Pancreas (tissue), 10 donors: ENCODE results near the gene PPP3R1. TPM values are rescaled to one million over a fixed set of nuclear protein-coding genes. Genes with fewer than 3 reads are reported as not detected.

Experiments used
- ATAC-seq, 4 donors: fragments of 200-7000 bp; cut with Tn5 transposase; one replicate each; pipeline versions ENCODE4 v1.8.0 to v1.9.1; 2020; ENCODE audit warnings: mild to moderate bottlenecking in 4 of 4, moderate library complexity in 4 of 4
- DNase-seq, 6 donors: peaks; one replicate each; pipeline ENCODE4 v3.0.0-alpha.2; 2020
- FAIRE-seq: peaks from 2 replicates; lab custom pipeline; 2012; peaks lifted over from hg19 to GRCh38; lab: Jason Lieb, UNC
- H3K27ac ChIP-seq, 4 donors: fragments of 200-600 bp; sonication (generic); 1 replicate in 3 of 4; 2 replicates in 1 of 4; pipeline versions ENCODE4 v1.5.0 to v1.8.0; 2020
- H3K27me3 ChIP-seq, 4 donors: fragments of 200-600 bp; one replicate each; pipeline ENCODE4 v1.8.0; 2021
- H3K36me3 ChIP-seq, 3 donors: fragments of 200-600 bp; sonication (generic) in 1 of 3; one replicate each; pipeline versions ENCODE4 v1.5.0 to v1.8.0; 2020 to 2021
- H3K4me1 ChIP-seq, 3 donors: fragments of 200-600 bp; one replicate each; pipeline ENCODE4 v1.8.0; 2021
- H3K4me3 ChIP-seq, 4 donors: fragments of 200-600 bp; sonication (generic) in 2 of 4; one replicate each; pipeline versions ENCODE4 v1.5.0 to v1.8.0; 2020 to 2021
- H3K9me3 ChIP-seq, 4 donors: fragments of 200-600 bp; one replicate each; pipeline ENCODE4 v1.8.0; 2021
- WGBS, 2 donors: extraction: QIAGEN DNeasy Blood & Tissue Kit; methylation state at CpG; one replicate each; pipeline ENCODE4 v1.1.7; 2013; 5-methylcytosine and 5-hydroxymethylcytosine counted together
- intact Hi-C, 3 donors: fragments of 100-400 bp; cut with DNase I; formaldehyde crosslinking; loops; one replicate each; pipeline versions ENCODE4 v1.11.1 to v1.14.2; 2022
- polyA plus RNA-seq, 2 donors: library from polyadenylated mRNA; stranded (reverse); fragments of 200-250 nt; gene quantifications; one replicate each; pipeline ENCODE4 v1.2.3, GENCODE V29; 2013
- total RNA-seq, 6 donors: library from RNA; stranded (reverse); fragmentation: NEBNext Ultra II Directional in 4 of 6; extraction: Animal tissue kit (Norgen Biotek cat#: 25700) in 4 of 6; gene quantifications; one replicate each; pipeline versions ENCODE4 v1.2.1 to v1.2.4, GENCODE V29; 2021 to 2023
- TF ChIP-seq, protein P1 (sequence below), 4 donors: fragments of 200-600 bp; sonication (generic) in 3 of 4; IDR thresholded peaks; one replicate each; pipeline versions ENCODE4 v1.5.0 to v1.8.0; 2021; ENCODE audit warnings: antibody characterized with exemption in 4 of 4
- donor health status: healthy with polysubstance abuse.
- donor health status: DM: no; HTN: no; CAD: no; lungs with moderate emphysema.
- donor health status: DM: no; HTN: no; CAD: no.
- donor health status: control.
- donor health status: control.
- donor health status: Bipolar disorder and iron deficiency.
- donor health status: DM: yes; HTN: yes; CAD: no.
- donor health status: DM: no; HTN: no; CAD: no.
- donor health status: DM: no; HTN: no; CAD: no.
- donor health status: DM: yes; HTN: yes; CAD: no.

Gene PPP3R1
- total and polyA plus RNA-seq, 8 donors = 6.1 to 27.4 (median 19.6) TPM

DNA sequence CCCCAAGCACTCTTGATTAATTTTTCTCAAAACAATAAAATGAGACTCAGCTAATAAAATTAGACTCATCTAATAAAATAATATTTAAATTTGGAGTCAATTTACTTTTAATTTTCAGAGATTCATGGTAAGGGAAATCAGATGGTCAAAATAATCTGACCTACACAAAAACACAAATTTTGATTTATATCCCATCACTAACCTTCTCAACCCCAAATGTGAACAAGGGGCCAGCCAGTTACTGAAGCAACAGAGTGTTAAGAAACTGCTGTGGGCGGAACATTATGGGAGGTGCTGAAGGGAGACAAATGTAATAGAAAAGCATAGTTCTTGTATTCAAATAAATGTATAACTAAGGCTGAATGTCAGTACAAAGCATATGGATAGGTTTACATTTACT lies 28.5 kb upstream of the PPP3R1 start:
- H3K4me1 ChIP-seq = no peaks in the 10 kb centered on the region
- intact Hi-C loops = loop anchor here in 2 of 3 donors (5.0 to 10.0 kb wide), 2 partner anchors 156 to 158 kb away; no protein-coding TSS in a partner anchor
- TF ChIP-seq, protein P1, sequence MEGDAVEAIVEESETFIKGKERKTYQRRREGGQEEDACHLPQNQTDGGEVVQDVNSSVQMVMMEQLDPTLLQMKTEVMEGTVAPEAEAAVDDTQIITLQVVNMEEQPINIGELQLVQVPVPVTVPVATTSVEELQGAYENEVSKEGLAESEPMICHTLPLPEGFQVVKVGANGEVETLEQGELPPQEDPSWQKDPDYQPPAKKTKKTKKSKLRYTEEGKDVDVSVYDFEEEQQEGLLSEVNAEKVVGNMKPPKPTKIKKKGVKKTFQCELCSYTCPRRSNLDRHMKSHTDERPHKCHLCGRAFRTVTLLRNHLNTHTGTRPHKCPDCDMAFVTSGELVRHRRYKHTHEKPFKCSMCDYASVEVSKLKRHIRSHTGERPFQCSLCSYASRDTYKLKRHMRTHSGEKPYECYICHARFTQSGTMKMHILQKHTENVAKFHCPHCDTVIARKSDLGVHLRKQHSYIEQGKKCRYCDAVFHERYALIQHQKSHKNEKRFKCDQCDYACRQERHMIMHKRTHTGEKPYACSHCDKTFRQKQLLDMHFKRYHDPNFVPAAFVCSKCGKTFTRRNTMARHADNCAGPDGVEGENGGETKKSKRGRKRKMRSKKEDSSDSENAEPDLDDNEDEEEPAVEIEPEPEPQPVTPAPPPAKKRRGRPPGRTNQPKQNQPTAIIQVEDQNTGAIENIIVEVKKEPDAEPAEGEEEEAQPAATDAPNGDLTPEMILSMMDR (IDR thresholded peaks at IDR 0.05) = no peak
- no peak overlapping the region for H3K27ac ChIP-seq
- FAIRE-seq = no peak
- 84 to 92% methylated on average over 1 of the region's 1 CpG for WGBS, 2 donors
- H3K27me3 ChIP-seq = no peaks in the 10 kb centered on the region
- no peak overlapping the region for H3K4me3 ChIP-seq
- H3K9me3 ChIP-seq = no peaks in the 10 kb centered on the region
- no peak for DNase-seq
- ATAC-seq = no peak
- H3K36me3 ChIP-seq = no peaks in the 10 kb centered on the region

GRCh38 chr2:68280348-68280747 lies 28.0 kb upstream of the PPP3R1 start:
- no peak for ATAC-seq
- Histone ChIP-seq H3K4me1 (no peaks in the 10 kb centered on the region), H3K36me3 (no peaks in the 10 kb centered on the region), H3K9me3 (no peaks in the 10 kb centered on the region), H3K27me3 (no peaks in the 10 kb centered on the region), H3K4me3 (no peak overlapping the region), H3K27ac (no peak overlapping the region)
- intact Hi-C loops = loop anchor here in 2 of 3 donors (5.0 to 10.0 kb wide), 2 partner anchors 156 to 158 kb away; no protein-coding TSS in a partner anchor
- WGBS, 2 donors = 82 to 89% methylated on average over 1 of the region's 1 CpG
- no peak for FAIRE-seq
- TF ChIP-seq, protein P1 (IDR thresholded peaks at IDR 0.05) = no peak
- no peak for DNase-seq

DNA sequence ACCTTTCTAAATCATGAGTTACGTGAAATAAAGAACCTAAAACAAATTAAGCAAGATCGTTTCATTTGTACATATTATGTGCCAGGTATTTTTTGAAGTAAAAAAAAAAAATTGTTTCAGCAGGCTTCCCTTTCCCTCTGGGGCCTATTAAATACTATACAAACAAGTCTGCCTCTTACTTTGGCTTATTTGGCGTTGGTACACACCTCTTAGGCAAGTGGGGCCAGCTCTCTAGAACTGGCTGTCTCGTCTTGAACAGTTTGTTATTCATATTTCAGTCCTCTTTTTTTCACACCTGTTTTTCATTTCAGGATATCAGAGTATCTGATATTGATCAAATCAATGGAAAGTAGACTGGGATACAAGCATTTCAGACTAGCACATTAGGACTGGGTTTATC lies 27.4 kb upstream of the PPP3R1 start:
- TF ChIP-seq, protein P1 (IDR thresholded peaks at IDR 0.05) = no peak
- H3K27me3 ChIP-seq = no peaks in the 10 kb centered on the region
- intact Hi-C loops = loop anchor here in 2 of 3 donors (5.0 to 10.0 kb wide), 2 partner anchors 155 to 157 kb away; no protein-coding TSS in a partner anchor
- H3K36me3 ChIP-seq = no peaks in the 10 kb centered on the region
- WGBS, 2 donors = 69 to 70% methylated on average over 4 of the region's 4 CpGs
- DNase-seq = no peak
- FAIRE-seq = no peak
- no peak overlapping the region for H3K27ac ChIP-seq
- H3K4me3 ChIP-seq = no peak overlapping the region
- no peaks in the 10 kb centered on the region for H3K9me3 ChIP-seq
- no peaks in the 10 kb centered on the region for H3K4me1 ChIP-seq
- ATAC-seq = no peak

DNA sequence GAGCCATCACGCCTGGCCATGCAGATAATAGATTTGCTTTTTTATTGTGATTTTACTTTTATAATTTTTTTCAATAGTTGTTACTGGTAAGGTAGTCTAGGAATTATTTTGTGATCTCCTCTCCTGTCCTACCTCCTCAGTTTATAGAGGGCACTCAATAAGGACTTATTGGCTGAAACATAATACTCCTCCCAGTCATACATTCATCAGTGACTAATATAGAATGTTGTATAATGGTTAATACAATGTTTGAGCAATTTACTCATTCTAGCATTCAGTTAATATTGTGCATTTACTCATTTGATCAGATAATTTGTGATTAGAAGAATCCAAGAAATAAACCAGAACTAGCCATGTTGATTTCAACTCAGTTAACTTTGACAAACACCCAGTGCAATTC lies 25.8 kb upstream of the PPP3R1 start:
- Histone ChIP-seq H3K9me3 (no peaks in the 10 kb centered on the region), H3K27ac (no peak overlapping the region), H3K27me3 (no peaks in the 10 kb centered on the region), H3K4me1 (no peaks in the 10 kb centered on the region), H3K4me3 (no peak overlapping the region), H3K36me3 (no peaks in the 10 kb centered on the region)
- no peak for ATAC-seq
- WGBS, 2 donors = 78 to 86% methylated on average over 1 of the region's 1 CpG
- TF ChIP-seq, protein P1 (IDR thresholded peaks at IDR 0.05) = no peak
- intact Hi-C loops = no loop called here
- FAIRE-seq = no peak
- no peak for DNase-seq

DNA sequence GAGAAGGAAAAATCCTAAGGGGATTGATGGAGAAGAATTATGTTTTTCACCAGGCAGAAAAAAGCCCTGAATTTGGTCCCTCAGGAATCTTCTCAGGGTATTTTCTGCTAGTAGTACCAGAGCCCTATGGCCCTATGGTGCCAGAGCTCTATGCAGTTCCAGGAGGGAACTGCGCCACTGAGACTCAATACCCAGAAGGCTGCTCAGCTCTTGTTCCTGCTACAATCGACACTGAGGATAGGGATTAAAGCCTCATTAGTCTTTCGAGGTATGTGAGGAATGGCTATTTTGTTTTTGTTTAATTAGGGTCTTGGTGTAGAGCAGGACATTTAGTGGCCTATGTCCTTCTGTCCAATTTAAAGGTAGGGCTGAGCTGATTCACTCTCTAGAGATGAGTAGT lies 21.7 kb upstream of the PPP3R1 start:
- WGBS, 2 donors = 50 to 61% methylated on average over 3 of the region's 3 CpGs
- no peak for ATAC-seq
- TF ChIP-seq, protein P1 (IDR thresholded peaks at IDR 0.05) = no peak
- no peak for FAIRE-seq
- no peaks in the 10 kb centered on the region for H3K27me3 ChIP-seq
- no peak overlapping the region for H3K27ac ChIP-seq
- H3K4me3 ChIP-seq = no peak overlapping the region
- DNase-seq = no peak
- intact Hi-C loops = no loop called here
- H3K9me3 ChIP-seq = no peaks in the 10 kb centered on the region
- H3K36me3 ChIP-seq = no peaks in the 10 kb centered on the region
- no peaks in the 10 kb centered on the region for H3K4me1 ChIP-seq
